Gastroesophageal sphincter (tissue), 3 donors: ENCODE measurements around the gene NPW.

ENCODE experiments used
- EP300 ChIP-seq: sonication (generic); formaldehyde crosslinking; IDR thresholded peaks from one replicate; pipeline ENCODE4 v1.6.1; 2017; ENCODE audit warnings: antibody characterized with exemption, mild to moderate bottlenecking
- POLR2A ChIP-seq, 2 donors: fragments of 450-650 bp; IDR thresholded peaks; one replicate each; pipeline ENCODE4 v1.6.1; 2017; ENCODE audit warnings: antibody characterized with exemption in 2 of 2, mild to moderate bottlenecking in 2 of 2, moderate library complexity in 1 of 2
- POLR2AphosphoS5 ChIP-seq: sonication (generic); formaldehyde crosslinking; IDR thresholded peaks from one replicate; pipeline ENCODE4 v1.6.1; 2017; ENCODE audit warnings: antibody characterized with exemption
- TF ChIP-seq, protein P1 (sequence below), 4 experiments: fragments of 200-600 bp in 2 of 4; fragments of 450-650 bp in 2 of 4; sonication (generic) in 1 of 4; IDR thresholded peaks; one replicate each; pipeline ENCODE4 v1.5.1; 2017 to 2019; ENCODE audit warnings: antibody characterized with exemption in 4 of 4, mild to moderate bottlenecking in 2 of 4, moderate library complexity in 2 of 4

- TF ChIP-seq, protein P1, sequence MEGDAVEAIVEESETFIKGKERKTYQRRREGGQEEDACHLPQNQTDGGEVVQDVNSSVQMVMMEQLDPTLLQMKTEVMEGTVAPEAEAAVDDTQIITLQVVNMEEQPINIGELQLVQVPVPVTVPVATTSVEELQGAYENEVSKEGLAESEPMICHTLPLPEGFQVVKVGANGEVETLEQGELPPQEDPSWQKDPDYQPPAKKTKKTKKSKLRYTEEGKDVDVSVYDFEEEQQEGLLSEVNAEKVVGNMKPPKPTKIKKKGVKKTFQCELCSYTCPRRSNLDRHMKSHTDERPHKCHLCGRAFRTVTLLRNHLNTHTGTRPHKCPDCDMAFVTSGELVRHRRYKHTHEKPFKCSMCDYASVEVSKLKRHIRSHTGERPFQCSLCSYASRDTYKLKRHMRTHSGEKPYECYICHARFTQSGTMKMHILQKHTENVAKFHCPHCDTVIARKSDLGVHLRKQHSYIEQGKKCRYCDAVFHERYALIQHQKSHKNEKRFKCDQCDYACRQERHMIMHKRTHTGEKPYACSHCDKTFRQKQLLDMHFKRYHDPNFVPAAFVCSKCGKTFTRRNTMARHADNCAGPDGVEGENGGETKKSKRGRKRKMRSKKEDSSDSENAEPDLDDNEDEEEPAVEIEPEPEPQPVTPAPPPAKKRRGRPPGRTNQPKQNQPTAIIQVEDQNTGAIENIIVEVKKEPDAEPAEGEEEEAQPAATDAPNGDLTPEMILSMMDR (IDR thresholded peaks at IDR 0.05) = no peak
- TF ChIP-seq EP300 (no peak), POLR2AphosphoS5 (no peak), POLR2A (IDR thresholded peaks at IDR 0.05) (no peak)
Observed at GRCh38 chr16:2025251-2025650, 5.7 kb downstream of the NPW start.
